K562 (cell line): ENCODE measurements around the gene SCGB1A1. TPM values are rescaled to one million over a fixed set of nuclear protein-coding genes. Genes with fewer than 3 reads are reported as not detected.
A peak's percentile ranks its signal among the peaks of the same experiment; 100 is the strongest.

Experiments
- ATAC-seq: fragments of 200-7000 bp; cut with Tn5 transposase; 3 replicates; pipeline ENCODE4 v1.9.1; 2020; ENCODE audit warnings: moderate library complexity
- BruUV-seq: library from RNA; stranded (reverse); fragments of 400-500 nt; replicated peaks from 2 replicates; lab custom pipeline; 2021; lab: Mats Ljungman, UMichigan
- CTCF ChIA-PET: fragments of 300-600 bp; formaldehyde crosslinking; extraction: SDS; loops from one replicate; lab custom pipeline; 2021; ENCODE audit warnings: low intra/inter-chr PET ratio; lab: Yijun Ruan, JAX
- POLR2A ChIA-PET: fragments of 300-600, 350-650 bp; sonication (Branson Sonifier 250); formaldehyde crosslinking; extraction: SDS; loops from one replicate; lab custom pipeline; 2021; ENCODE audit warnings: antibody characterized with exemption, inconsistent platforms; lab: Yijun Ruan, JAX
- DNase-seq, 4 experiments: peaks; one replicate each; pipeline versions ENCODE4 v3.0.0 to v3.0.0-alpha.2; 2011 to 2018; ENCODE audit warnings: low spot score in 3 of 4, mixed read lengths in 3 of 4; ENCODE audit errors: extremely low read depth in 1 of 4
- FAIRE-seq: peaks from 2 replicates; lab custom pipeline; 2011; peaks lifted over from hg19 to GRCh38; lab: Jason Lieb, UNC
- H2AFZ ChIP-seq: 2 replicates; pipeline ENCODE4 v1.6.0; 2011; ENCODE audit warnings: low read depth, low read length, control low read depth, inconsistent platforms
- H3K27ac ChIP-seq: fragments of 200-600 bp; 3 replicates; pipeline ENCODE4 v1.8.0; 2011; ENCODE audit warnings: low read depth, mild to moderate bottlenecking, control low read depth, inconsistent platforms, low read length, moderate library complexity, mixed read lengths; ENCODE audit errors: extremely low read depth
- H3K27me3 ChIP-seq, 2 experiments: fragments of 300-600 bp in 1 of 2; 2 replicates in 1 of 2; 3 replicates in 1 of 2; pipeline versions ENCODE4 v1.6.0 to v1.8.0; 2011; ENCODE audit warnings: inconsistent platforms in 2 of 2, low read length in 2 of 2, mild to moderate bottlenecking in 1 of 2, mixed read lengths in 1 of 2, moderate library complexity in 1 of 2; ENCODE audit not compliant: control insufficient read depth in 2 of 2, insufficient read depth in 2 of 2
- H3K36me3 ChIP-seq: fragments of 300-600 bp; 3 replicates; pipeline ENCODE4 v1.8.0; 2011; ENCODE audit warnings: mild to moderate bottlenecking, low read length, inconsistent platforms; ENCODE audit not compliant: control insufficient read depth, insufficient read depth
- H3K4me1 ChIP-seq, 2 experiments: fragments of 200-600 bp in 1 of 2; replicated peaks in 1 of 2; 2 replicates in 1 of 2; 3 replicates in 1 of 2; pipeline versions ENCODE4 v1.5.1 to v1.8.0; 2011; ENCODE audit warnings: inconsistent platforms in 2 of 2, low read length in 2 of 2, mild to moderate bottlenecking in 1 of 2, mixed read lengths in 1 of 2, moderate library complexity in 1 of 2; ENCODE audit not compliant: control insufficient read depth in 2 of 2, insufficient read depth in 2 of 2
- H3K4me2 ChIP-seq: 2 replicates; pipeline ENCODE4 v1.6.1; 2011; ENCODE audit warnings: low read length, control low read depth, inconsistent platforms, mixed read lengths; ENCODE audit not compliant: insufficient read depth
- H3K4me3 ChIP-seq: fragments of 200-600 bp; sonication (generic), shearing (Covaris generic); 2 replicates; pipeline ENCODE4 v1.5.1; 2016; ENCODE audit warnings: control low read depth, inconsistent platforms
- H3K79me2 ChIP-seq: fragments of 200-600 bp; 3 replicates; pipeline ENCODE4 v1.8.0; 2011; ENCODE audit warnings: low read length, inconsistent platforms; ENCODE audit not compliant: control insufficient read depth, insufficient read depth
- H3K9ac ChIP-seq, 2 experiments: 2 replicates each; pipeline versions ENCODE4 v1.6.0 to v1.6.1; 2011; ENCODE audit warnings: low read depth in 2 of 2, low read length in 2 of 2, control low read depth in 1 of 2, inconsistent platforms in 1 of 2, mild to moderate bottlenecking in 1 of 2, mixed read lengths in 1 of 2; ENCODE audit not compliant: insufficient read depth in 1 of 2
- H3K9me1 ChIP-seq: one replicate; pipeline ENCODE4 v1.6.0; 2011; ENCODE audit warnings: inconsistent platforms, mild to moderate bottlenecking, low read length, moderate library complexity; ENCODE audit not compliant: control insufficient read depth, insufficient read depth
- H3K9me3 ChIP-seq: replicated peaks from 2 replicates; pipeline ENCODE4 v1.5.1; 2011; ENCODE audit warnings: low read depth, low read length, inconsistent platforms; ENCODE audit not compliant: control insufficient read depth, insufficient read depth
- H4K20me1 ChIP-seq: replicated peaks from 2 replicates; pipeline ENCODE4 v1.6.1; 2011; ENCODE audit warnings: low read length, inconsistent platforms, mixed read lengths; ENCODE audit not compliant: control insufficient read depth, insufficient read depth
- ADNP ChIP-seq: fragments of 200-800 bp; sonication (Bioruptor generic); IDR thresholded peaks from 2 replicates; pipeline ENCODE4 v1.6.1; 2016; ENCODE audit warnings: missing genetic modification characterization, missing compliant biosample characterization
- ATF7 ChIP-seq: fragments of 450-650 bp; IDR thresholded peaks from 2 replicates; pipeline ENCODE4 v1.7.1; 2014; ENCODE audit warnings: mild to moderate bottlenecking, moderate library complexity
- MED1 ChIP-seq: sonication (generic); formaldehyde crosslinking; IDR thresholded peaks from 2 replicates; pipeline ENCODE4 v1.8.1; 2023; ENCODE audit warnings: missing genetic modification reagents, borderline replicate concordance
- POLR2AphosphoS5 ChIP-seq: IDR thresholded peaks from 2 replicates; pipeline ENCODE4 v1.6.1; 2011; ENCODE audit warnings: mild to moderate bottlenecking, low read depth, low read length, moderate library complexity; ENCODE audit not compliant: control insufficient read depth, insufficient read depth
- TARDBP ChIP-seq: fragments of 450-650 bp; IDR thresholded peaks from 2 replicates; pipeline ENCODE4 v1.6.1; 2016
- ZNF583 ChIP-seq: fragments of 250-450 bp; sonication (Bioruptor Pico); IDR thresholded peaks from 2 replicates; pipeline ENCODE4 v1.4.0; 2020
- WGBS: fragments of 100-300 bp; shearing (Covaris generic); methylation state at CpG from one replicate; pipeline ENCODE4 v1.1.6; 2016; ENCODE audit warnings: low coverage, mixed read lengths; ENCODE audit not compliant: insufficient coverage; ENCODE audit errors: missing lambda C conversion rate; 5-methylcytosine and 5-hydroxymethylcytosine counted together
- in situ Hi-C: fragments of 300-500 bp; cut with MboI; formaldehyde crosslinking; loops from 4 replicates; pipeline ENCODE4 v1.15.0; 2018; ENCODE audit warnings: inconsistent platforms, mixed read lengths
- intact Hi-C: fragments of 100-400 bp; cut with micrococcal nuclease; formaldehyde crosslinking; loops from 2 replicates; pipeline ENCODE4 v1.14.2; 2022
- polyA plus RNA-seq, 8 experiments: library from polyadenylated mRNA; depleted of rRNA in 4 of 8; stranded (reverse) in 5 of 8; unstranded in 3 of 8; fragments of >200 nt; fragmentation: Nextera tagmentation in 2 of 8; fragmentation: Illumina TruSeq in 1 of 8; extraction: Ambion mirVana in 2 of 8; extraction: Trizol in 1 of 8; gene quantifications; 2 replicates each; pipeline versions ENCODE4 v1.2.1 to v1.2.3, GENCODE V29; 2011 to 2014; ENCODE audit warnings: inconsistent platforms in 1 of 8, missing spikeins in 1 of 8
- total RNA-seq, 7 experiments: library from RNA; depleted of rRNA in 6 of 7; stranded (reverse); fragments of >200 nt in 6 of 7; fragmentation: Illumina TruSeq in 2 of 7; extraction: Trizol in 2 of 7; gene quantifications; 2 replicates each; pipeline versions ENCODE4 v1.2.1 to v1.2.3, GENCODE V29; 2011 to 2021; ENCODE audit warnings: low replicate concordance in 1 of 7
- TF ChIP-seq, protein P1 (sequence below): IDR thresholded peaks from 3 replicates; pipeline ENCODE4 v1.6.1; 2011; ENCODE audit warnings: borderline replicate concordance, mild to moderate bottlenecking, moderate library complexity; ENCODE audit not compliant: insufficient read length; ENCODE audit errors: extremely low read depth
- TF ChIP-seq, protein P2 (sequence below): fragments of 150-350 bp; conservative IDR thresholded peaks from 2 replicates; pipeline ENCODE4 v1.6.1; 2014; ENCODE audit warnings: low read length
- TF ChIP-seq, protein P3 (sequence below): fragments of 250-450 bp; sonication (Bioruptor Pico); IDR thresholded peaks from 2 replicates; pipeline ENCODE4 v1.8.0; 2021; ENCODE audit warnings: moderate library complexity, mild to moderate bottlenecking, inconsistent platforms
- TF ChIP-seq, protein P4 (sequence below): fragments of 250-450 bp; sonication (Bioruptor Pico); IDR thresholded peaks from 2 replicates; pipeline ENCODE4 v1.5.0; 2021; ENCODE audit warnings: mild to moderate bottlenecking, borderline replicate concordance

The SCGB1A1 gene
- total and polyA plus RNA-seq, 9 of the 15 experiments (the other 6 are each of a cell fraction or from before 2014, with no cell fraction given) = 0.55 TPM; not detected in 8

DNA sequence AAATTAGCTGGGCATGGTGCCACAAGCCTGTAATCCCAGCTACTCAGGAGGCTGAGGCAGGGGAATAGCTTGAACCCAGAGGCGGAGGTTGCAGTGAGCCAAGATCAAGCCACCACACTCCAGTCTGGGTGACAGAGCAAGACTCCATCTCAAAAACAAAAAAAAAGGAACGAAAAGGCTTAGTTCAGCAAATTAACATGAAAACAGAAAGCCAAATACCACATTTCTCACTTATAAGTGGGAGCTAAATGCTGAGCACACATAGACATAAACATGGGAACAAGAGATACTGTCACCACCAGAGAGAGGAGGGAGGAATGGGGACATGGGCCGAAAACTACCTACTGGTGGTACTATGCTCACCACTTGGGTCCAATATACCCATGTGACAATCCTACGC lies 38.6 kb downstream of the SCGB1A1 start (continued):
- TF ChIP-seq, protein P1, sequence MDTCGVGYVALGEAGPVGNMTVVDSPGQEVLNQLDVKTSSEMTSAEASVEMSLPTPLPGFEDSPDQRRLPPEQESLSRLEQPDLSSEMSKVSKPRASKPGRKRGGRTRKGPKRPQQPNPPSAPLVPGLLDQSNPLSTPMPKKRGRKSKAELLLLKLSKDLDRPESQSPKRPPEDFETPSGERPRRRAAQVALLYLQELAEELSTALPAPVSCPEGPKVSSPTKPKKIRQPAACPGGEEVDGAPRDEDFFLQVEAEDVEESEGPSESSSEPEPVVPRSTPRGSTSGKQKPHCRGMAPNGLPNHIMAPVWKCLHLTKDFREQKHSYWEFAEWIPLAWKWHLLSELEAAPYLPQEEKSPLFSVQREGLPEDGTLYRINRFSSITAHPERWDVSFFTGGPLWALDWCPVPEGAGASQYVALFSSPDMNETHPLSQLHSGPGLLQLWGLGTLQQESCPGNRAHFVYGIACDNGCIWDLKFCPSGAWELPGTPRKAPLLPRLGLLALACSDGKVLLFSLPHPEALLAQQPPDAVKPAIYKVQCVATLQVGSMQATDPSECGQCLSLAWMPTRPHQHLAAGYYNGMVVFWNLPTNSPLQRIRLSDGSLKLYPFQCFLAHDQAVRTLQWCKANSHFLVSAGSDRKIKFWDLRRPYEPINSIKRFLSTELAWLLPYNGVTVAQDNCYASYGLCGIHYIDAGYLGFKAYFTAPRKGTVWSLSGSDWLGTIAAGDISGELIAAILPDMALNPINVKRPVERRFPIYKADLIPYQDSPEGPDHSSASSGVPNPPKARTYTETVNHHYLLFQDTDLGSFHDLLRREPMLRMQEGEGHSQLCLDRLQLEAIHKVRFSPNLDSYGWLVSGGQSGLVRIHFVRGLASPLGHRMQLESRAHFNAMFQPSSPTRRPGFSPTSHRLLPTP = no peak

DNA sequence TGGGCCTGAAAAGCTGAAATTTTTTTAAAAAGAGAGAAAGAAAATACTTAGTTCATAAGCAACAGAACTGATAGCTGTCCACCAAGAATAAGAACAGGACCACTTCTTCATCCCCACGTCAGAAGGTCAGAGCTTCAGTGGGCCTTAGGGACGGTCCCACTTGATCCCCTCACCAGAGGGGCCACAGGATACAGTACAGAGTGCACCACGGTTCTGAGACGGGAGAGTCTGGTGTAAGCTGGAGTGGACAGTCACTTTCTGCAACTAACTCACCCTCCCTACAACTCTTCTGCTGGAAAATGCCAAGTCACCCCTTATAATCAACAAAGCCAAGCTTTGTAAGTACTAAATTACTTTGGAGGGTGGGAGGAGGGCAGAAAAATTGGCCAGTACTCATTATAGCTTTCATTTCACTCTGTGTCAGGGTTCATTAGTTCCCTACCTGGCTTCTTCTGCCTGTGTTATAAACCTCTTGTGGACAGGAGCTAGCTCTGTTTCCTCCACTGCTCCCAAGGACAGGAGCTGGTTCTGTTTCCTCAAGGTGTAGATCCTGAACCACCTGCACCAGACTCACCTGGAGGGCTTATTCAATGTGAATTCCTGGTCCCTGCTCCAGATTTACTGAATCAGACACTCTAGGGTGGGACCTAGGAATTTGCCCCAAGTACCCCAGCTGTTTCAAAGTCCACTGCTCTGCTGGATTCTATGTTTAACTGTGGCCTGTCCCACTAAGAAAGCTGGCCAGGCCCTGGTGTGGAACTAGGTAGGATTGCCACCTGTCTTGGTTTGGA lies 39.6 kb downstream of the SCGB1A1 start:
- no peaks in the 10 kb centered on the region for H3K79me2 ChIP-seq
- no peaks in the 10 kb centered on the region for H4K20me1 ChIP-seq
- H3K4me3 ChIP-seq = no peak overlapping the region
- CTCF ChIA-PET = no interaction called here
- FAIRE-seq (peak; percentile 81), DNase-seq (peak in 3 of 4 experiments; percentile 36 to 71 (median 67)), ATAC-seq (peak; percentile 86)
- peak overlapping the region; percentile 89 for H2AFZ ChIP-seq
- POLR2A ChIA-PET = interaction anchor here (0.6 to 2.7 kb wide), 19 partner anchors 9 to 269 kb away, joined by 3 to 12 read pairs (median 4); no protein-coding TSS in a partner anchor
- in situ Hi-C loops (no loop called here), intact Hi-C loops (no loop called here)
- H3K4me1 ChIP-seq = peaks cover 32 to 49% of the 10 kb centered on the region in 2 experiments
- no TSS peak for BruUV-seq
- WGBS = 6% methylated on average over 4 of the region's 4 CpGs
- peak overlapping the region; percentile 31 to 35; a peak in 2 of 4 replicates for H3K9ac ChIP-seq
- peak overlapping the region; percentile 79 for H3K27ac ChIP-seq
- no peaks in the 10 kb centered on the region for H3K27me3 ChIP-seq
- H3K9me1 ChIP-seq = no peaks in the 10 kb centered on the region
- H3K4me2 ChIP-seq = peak overlapping the region; percentile 65
- H3K36me3 ChIP-seq = no peaks in the 10 kb centered on the region
- H3K9me3 ChIP-seq = no peaks in the 10 kb centered on the region
- TF ChIP-seq MED1 (CRISPR knock-in tag) (no peak), ATF7 (peak; percentile 60; the same call in 1 of the 2 replicates), ZNF583 (CRISPR knock-in tag) (no peak), TARDBP (0 out of 2 replicates have a peak, but pooled peaks have one; percentile 56), POLR2AphosphoS5 (no peak), ADNP (tag) (no peak)
- TF ChIP-seq, protein P2, sequence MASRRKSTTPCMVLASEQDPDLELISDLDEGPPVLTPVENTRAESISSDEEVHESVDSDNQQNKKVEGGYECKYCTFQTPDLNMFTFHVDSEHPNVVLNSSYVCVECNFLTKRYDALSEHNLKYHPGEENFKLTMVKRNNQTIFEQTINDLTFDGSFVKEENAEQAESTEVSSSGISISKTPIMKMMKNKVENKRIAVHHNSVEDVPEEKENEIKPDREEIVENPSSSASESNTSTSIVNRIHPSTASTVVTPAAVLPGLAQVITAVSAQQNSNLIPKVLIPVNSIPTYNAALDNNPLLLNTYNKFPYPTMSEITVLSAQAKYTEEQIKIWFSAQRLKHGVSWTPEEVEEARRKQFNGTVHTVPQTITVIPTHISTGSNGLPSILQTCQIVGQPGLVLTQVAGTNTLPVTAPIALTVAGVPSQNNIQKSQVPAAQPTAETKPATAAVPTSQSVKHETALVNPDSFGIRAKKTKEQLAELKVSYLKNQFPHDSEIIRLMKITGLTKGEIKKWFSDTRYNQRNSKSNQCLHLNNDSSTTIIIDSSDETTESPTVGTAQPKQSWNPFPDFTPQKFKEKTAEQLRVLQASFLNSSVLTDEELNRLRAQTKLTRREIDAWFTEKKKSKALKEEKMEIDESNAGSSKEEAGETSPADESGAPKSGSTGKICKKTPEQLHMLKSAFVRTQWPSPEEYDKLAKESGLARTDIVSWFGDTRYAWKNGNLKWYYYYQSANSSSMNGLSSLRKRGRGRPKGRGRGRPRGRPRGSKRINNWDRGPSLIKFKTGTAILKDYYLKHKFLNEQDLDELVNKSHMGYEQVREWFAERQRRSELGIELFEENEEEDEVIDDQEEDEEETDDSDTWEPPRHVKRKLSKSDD = no peak
- TF ChIP-seq, protein P3, sequence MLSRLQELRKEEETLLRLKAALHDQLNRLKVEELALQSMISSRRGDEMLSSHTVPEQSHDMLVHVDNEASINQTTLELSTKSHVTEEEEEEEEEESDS (CRISPR knock-in tag) = no peak
- TF ChIP-seq, protein P4, sequence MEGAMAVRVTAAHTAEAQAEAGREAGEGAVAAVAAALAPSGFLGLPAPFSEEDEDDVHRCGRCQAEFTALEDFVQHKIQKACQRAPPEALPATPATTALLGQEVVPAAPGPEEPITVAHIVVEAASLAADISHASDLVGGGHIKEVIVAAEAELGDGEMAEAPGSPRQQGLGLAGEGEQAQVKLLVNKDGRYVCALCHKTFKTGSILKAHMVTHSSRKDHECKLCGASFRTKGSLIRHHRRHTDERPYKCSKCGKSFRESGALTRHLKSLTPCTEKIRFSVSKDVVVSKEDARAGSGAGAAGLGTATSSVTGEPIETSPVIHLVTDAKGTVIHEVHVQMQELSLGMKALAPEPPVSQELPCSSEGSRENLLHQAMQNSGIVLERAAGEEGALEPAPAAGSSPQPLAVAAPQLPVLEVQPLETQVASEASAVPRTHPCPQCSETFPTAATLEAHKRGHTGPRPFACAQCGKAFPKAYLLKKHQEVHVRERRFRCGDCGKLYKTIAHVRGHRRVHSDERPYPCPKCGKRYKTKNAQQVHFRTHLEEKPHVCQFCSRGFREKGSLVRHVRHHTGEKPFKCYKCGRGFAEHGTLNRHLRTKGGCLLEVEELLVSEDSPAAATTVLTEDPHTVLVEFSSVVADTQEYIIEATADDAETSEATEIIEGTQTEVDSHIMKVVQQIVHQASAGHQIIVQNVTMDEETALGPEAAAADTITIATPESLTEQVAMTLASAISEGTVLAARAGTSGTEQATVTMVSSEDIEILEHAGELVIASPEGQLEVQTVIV (CRISPR knock-in tag) = no peak
